HPDE6-E6E7 (cell line): ENCODE results near the gene MRPS22.

Source experiments
- DNase-seq: peaks from one replicate; pipeline ENCODE4 v3.0.0; 2011; ENCODE audit warnings: missing footprints; ENCODE audit errors: extremely low spot score

Gene MRPS22

GRCh38 chr3:139343895-139344856 is at the start of gene MRPS22:
Gene MRPS22, plus strand, starts transcription at chr3:139344020. Its CDS starts 7 bp downstream, at chr3:139344027.
- DNase-seq, result peak; percentile 84

- no peak for DNase-seq
These were observed 48.8 kb upstream of the MRPS22 start for GRCh38 chr3:139295040-139295439.

GRCh38 chr3:139296141-139296718 is 47.6 kb upstream of the MRPS22 start:
- DNase-seq, result no peak

- no peak for DNase-seq
These were observed 46.1 kb upstream of the MRPS22 start for GRCh38 chr3:139297588-139298311.

GRCh38 chr3:139299261-139300132 is 44.3 kb upstream of the MRPS22 start:
- DNase-seq, result peak; percentile 31

GRCh38 chr3:139300416-139300815 is 43.4 kb upstream of the MRPS22 start:
- no peak for DNase-seq

GRCh38 chr3:139301183-139301582 is 42.6 kb upstream of the MRPS22 start:
- no peak for DNase-seq

- no peak for DNase-seq
These were observed 42.2 kb upstream of the MRPS22 start for GRCh38 chr3:139301654-139302053.

GRCh38 chr3:139302084-139302800 is 41.6 kb upstream of the MRPS22 start:
- DNase-seq, result peak; percentile 93

- no peak for DNase-seq
These were observed 41.1 kb upstream of the MRPS22 start for GRCh38 chr3:139302801-139303113.

GRCh38 chr3:139303216-139303615 is 40.6 kb upstream of the MRPS22 start:
- no peak for DNase-seq

GRCh38 chr3:139304383-139304782 is 39.4 kb upstream of the MRPS22 start:
- no peak for DNase-seq

GRCh38 chr3:139306078-139306477 is 37.7 kb upstream of the MRPS22 start:
- no peak for DNase-seq

GRCh38 chr3:139307072-139307491 is 36.7 kb upstream of the MRPS22 start:
- no peak for DNase-seq

- no peak for DNase-seq
These were observed 35.9 kb upstream of the MRPS22 start for GRCh38 chr3:139307601-139308555.

GRCh38 chr3:139308560-139308959 is 35.3 kb upstream of the MRPS22 start:
- DNase-seq, result no peak

- no peak for DNase-seq
These were observed 34.7 kb upstream of the MRPS22 start for GRCh38 chr3:139309061-139309591.

- no peak for DNase-seq
These were observed 33.9 kb upstream of the MRPS22 start for GRCh38 chr3:139309880-139310279.

- peak; percentile 22 for DNase-seq
These were observed 33.3 kb upstream of the MRPS22 start for GRCh38 chr3:139310474-139310933.
